ENCODE measurements around the gene BEST2.

The BEST2 gene

DNA sequence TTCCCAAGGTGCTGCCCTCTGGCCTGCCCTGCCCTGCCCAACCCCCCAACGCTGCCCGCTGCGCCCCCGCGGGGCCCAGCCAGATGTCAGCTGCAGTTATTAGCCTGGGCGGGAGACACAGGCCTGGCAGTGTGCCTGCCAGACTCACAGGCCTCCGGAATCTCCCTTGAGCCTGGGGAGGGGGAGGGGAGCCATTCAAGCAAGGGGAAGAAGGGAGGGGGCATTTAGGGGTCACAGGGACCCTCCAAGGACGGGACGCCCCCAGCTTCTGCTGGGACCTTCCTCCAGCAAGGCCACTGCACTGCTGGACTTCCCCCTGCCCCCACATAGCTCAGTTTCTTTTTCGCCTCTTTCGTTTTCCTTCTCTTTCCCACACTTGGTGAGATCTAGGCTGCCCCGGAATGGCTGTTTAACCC, 37.1 kb downstream of the BEST2 start:
- H3K36me3 ChIP-seq (ENCODE audit: control insufficient read depth, insufficient read depth, low read length), result no peaks in the 10 kb centered on the region
- H3K9me3 ChIP-seq (ENCODE audit: control insufficient read depth, insufficient read depth, low read length), result no peaks in the 10 kb centered on the region
- no peak overlapping the region for H3K9ac ChIP-seq (ENCODE audit: low read depth, low read length)
- H3K27ac ChIP-seq (ENCODE audit: low read depth, low read length), result peak overlapping the region; percentile 72
- peaks cover 25% of the 10 kb centered on the region for H3K4me1 ChIP-seq (ENCODE audit: control insufficient read depth, insufficient read depth, low read length)
- H3K4me3 ChIP-seq (ENCODE audit: low read depth, low read length), result peak overlapping the region; percentile 78
- H3K27me3 ChIP-seq (ENCODE audit: control insufficient read depth, insufficient read depth, low read length), result peaks cover 25% of the 10 kb centered on the region

DNA sequence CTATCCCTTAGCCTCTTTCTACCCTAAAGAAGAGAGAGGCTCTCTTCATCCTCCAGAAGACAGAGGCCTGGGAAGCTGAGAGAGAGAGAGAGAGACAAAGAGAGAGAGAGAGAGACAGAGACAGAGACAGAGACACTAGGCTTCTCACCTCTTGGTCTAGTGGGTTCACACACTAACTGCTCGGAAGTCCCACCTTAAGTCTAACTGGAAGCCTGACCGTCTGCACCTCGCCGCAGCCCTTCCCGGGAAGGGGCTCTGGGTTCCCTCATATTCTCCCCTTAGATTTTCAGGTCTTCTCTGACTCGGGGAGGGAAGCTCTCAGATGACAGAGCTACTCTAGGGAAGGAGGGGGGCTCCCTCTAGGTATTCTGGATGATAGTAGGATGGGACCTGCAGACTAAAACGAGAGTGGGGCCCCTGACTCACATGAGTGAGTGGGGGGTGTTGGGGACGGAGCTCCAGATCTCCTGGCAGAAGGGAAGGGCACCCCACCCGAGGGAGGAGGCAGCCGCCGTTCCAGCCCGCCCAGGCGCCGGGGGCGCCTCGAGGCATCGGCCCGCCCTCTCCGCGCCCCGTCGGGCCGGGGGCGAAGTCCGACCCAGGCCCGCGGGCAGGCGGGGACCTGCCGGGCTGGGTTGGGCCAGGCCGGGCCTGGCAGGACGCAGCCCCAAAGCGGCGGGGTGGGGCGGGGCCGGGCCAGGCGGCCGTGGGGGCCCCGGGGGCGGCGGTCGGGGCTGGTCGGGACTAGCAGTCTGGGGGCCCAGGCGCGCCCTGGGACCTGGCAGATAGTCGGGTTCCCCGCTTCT, 37.7 kb downstream of the BEST2 start:
- Histone ChIP-seq H3K36me3 (ENCODE audit: control insufficient read depth, insufficient read depth, low read length) (no peaks in the 10 kb centered on the region), H3K27me3 (ENCODE audit: control insufficient read depth, insufficient read depth, low read length) (peaks cover 27% of the 10 kb centered on the region), H3K9me3 (ENCODE audit: control insufficient read depth, insufficient read depth, low read length) (no peaks in the 10 kb centered on the region), H3K4me1 (ENCODE audit: control insufficient read depth, insufficient read depth, low read length) (peaks cover 29% of the 10 kb centered on the region), H3K4me3 (ENCODE audit: low read depth, low read length) (peak overlapping the region; percentile 78), H3K27ac (ENCODE audit: low read depth, low read length) (peak overlapping the region; percentile 72), H3K9ac (ENCODE audit: low read depth, low read length) (no peak overlapping the region)

DNA sequence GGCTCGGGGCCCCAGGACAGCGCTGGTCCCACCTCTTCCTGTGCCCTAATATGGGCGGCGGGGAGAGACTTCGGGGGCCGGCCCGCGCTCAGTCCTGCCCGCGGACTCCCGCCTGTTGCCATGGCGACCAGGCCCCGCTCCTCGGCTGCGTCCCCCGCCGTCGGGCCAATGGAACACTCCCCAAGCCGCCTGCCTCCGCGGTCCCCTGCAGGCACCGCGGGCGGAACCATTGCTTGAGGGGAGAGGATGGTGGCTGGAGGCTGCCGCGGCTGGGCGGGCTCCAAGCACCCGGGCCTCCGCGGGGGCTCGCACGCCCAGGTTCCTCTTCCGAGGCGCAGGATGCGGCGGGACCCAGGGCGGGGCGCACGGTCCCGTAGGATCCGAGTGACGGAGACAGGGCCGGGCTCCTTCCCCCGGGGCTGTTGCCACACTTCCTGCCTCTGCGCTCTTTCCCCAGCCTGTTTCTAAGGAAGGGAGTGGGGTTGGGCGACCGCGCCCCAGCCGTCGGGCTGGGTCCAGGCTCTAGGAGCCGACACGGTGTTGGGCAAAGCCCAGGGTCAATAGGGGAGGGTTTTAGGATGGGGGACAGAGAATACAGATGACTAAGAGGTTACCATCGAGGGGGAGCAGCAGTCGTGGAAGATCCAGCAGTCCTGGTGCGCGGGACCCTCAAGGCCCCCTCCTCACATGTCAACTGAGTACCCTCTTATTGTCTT, 38.5 kb downstream of the BEST2 start:
- no peaks in the 10 kb centered on the region for H3K9me3 ChIP-seq (ENCODE audit: control insufficient read depth, insufficient read depth, low read length)
- H3K27ac ChIP-seq (ENCODE audit: low read depth, low read length), result peak overlapping the region; percentile 72
- H3K36me3 ChIP-seq (ENCODE audit: control insufficient read depth, insufficient read depth, low read length), result no peaks in the 10 kb centered on the region
- H3K27me3 ChIP-seq (ENCODE audit: control insufficient read depth, insufficient read depth, low read length), result peaks cover 31% of the 10 kb centered on the region
- H3K9ac ChIP-seq (ENCODE audit: low read depth, low read length), result peak overlapping the region; percentile 55; the same call in 1 of the 2 replicates
- H3K4me3 ChIP-seq (ENCODE audit: low read depth, low read length), result peak overlapping the region; percentile 78
- H3K4me1 ChIP-seq (ENCODE audit: control insufficient read depth, insufficient read depth, low read length), result peaks cover 32% of the 10 kb centered on the region

GRCh38 chr19:12790628-12791344, 39.2 kb downstream of the BEST2 start:
- H3K4me1 ChIP-seq (ENCODE audit: control insufficient read depth, insufficient read depth, low read length), result peaks cover 33% of the 10 kb centered on the region
- H3K4me3 ChIP-seq (ENCODE audit: low read depth, low read length), result peak overlapping the region; percentile 78
- no peaks in the 10 kb centered on the region for H3K36me3 ChIP-seq (ENCODE audit: control insufficient read depth, insufficient read depth, low read length)
- peak overlapping the region; percentile 72 for H3K27ac ChIP-seq (ENCODE audit: low read depth, low read length)
- peaks cover 31% of the 10 kb centered on the region for H3K27me3 ChIP-seq (ENCODE audit: control insufficient read depth, insufficient read depth, low read length)
- H3K9ac ChIP-seq (ENCODE audit: low read depth, low read length), result no peak overlapping the region
- no peaks in the 10 kb centered on the region for H3K9me3 ChIP-seq (ENCODE audit: control insufficient read depth, insufficient read depth, low read length)

- peaks cover 39% of the 10 kb centered on the region for H3K4me1 ChIP-seq (ENCODE audit: control insufficient read depth, insufficient read depth, low read length)
- H3K9ac ChIP-seq (ENCODE audit: low read depth, low read length), result peak within 1 kb of the TSS; percentile 55
- peak within 1 kb of the TSS; percentile 72 for H3K27ac ChIP-seq (ENCODE audit: low read depth, low read length)
These were observed 39.9 kb downstream of the BEST2 start, which contains the start of gene JUNB for GRCh38 chr19:12791345-12792050. TSS of gene JUNB (plus strand) at chr19:12791486. CDS start at chr19:12791772, 286 bp downstream.

GRCh38 chr19:12792051-12792852, 40.7 kb downstream of the BEST2 start:
- Histone ChIP-seq H3K9me3 (ENCODE audit: control insufficient read depth, insufficient read depth, low read length) (no peaks in the 10 kb centered on the region), H3K4me3 (ENCODE audit: low read depth, low read length) (peak overlapping the region; percentile 78), H3K36me3 (ENCODE audit: control insufficient read depth, insufficient read depth, low read length) (no peaks in the 10 kb centered on the region; the same call in 1 of the 2 replicates), H3K27me3 (ENCODE audit: control insufficient read depth, insufficient read depth, low read length) (peaks cover 31% of the 10 kb centered on the region), H3K4me1 (ENCODE audit: control insufficient read depth, insufficient read depth, low read length) (peaks cover 39% of the 10 kb centered on the region), H3K9ac (ENCODE audit: low read depth, low read length) (peak overlapping the region; percentile 15), H3K27ac (ENCODE audit: low read depth, low read length) (peak overlapping the region; percentile 50)

More at GRCh38 chr19:12791345-12792050, 39.9 kb downstream of the BEST2 start, which contains the start of gene JUNB:
- Histone ChIP-seq H3K36me3 (ENCODE audit: control insufficient read depth, insufficient read depth, low read length) (no peaks in the 10 kb centered on the region), H3K9me3 (ENCODE audit: control insufficient read depth, insufficient read depth, low read length) (no peaks in the 10 kb centered on the region), H3K4me3 (ENCODE audit: low read depth, low read length) (peak within 1 kb of the TSS; percentile 78), H3K27me3 (ENCODE audit: control insufficient read depth, insufficient read depth, low read length) (peaks cover 31% of the 10 kb centered on the region)

DNA sequence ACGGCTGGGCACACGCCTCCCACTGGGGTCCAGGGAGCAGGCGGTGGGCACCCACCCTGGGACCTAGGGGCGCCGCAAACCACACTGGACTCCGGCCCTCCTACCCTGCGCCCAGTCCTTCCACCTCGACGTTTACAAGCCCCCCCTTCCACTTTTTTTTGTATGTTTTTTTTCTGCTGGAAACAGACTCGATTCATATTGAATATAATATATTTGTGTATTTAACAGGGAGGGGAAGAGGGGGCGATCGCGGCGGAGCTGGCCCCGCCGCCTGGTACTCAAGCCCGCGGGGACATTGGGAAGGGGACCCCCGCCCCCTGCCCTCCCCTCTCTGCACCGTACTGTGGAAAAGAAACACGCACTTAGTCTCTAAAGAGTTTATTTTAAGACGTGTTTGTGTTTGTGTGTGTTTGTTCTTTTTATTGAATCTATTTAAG, 41.3 kb downstream of the BEST2 start:
- Histone ChIP-seq H3K4me3 (ENCODE audit: low read depth, low read length) (peak overlapping the region; percentile 78), H3K27ac (ENCODE audit: low read depth, low read length) (peak overlapping the region; percentile 93)

DNA sequence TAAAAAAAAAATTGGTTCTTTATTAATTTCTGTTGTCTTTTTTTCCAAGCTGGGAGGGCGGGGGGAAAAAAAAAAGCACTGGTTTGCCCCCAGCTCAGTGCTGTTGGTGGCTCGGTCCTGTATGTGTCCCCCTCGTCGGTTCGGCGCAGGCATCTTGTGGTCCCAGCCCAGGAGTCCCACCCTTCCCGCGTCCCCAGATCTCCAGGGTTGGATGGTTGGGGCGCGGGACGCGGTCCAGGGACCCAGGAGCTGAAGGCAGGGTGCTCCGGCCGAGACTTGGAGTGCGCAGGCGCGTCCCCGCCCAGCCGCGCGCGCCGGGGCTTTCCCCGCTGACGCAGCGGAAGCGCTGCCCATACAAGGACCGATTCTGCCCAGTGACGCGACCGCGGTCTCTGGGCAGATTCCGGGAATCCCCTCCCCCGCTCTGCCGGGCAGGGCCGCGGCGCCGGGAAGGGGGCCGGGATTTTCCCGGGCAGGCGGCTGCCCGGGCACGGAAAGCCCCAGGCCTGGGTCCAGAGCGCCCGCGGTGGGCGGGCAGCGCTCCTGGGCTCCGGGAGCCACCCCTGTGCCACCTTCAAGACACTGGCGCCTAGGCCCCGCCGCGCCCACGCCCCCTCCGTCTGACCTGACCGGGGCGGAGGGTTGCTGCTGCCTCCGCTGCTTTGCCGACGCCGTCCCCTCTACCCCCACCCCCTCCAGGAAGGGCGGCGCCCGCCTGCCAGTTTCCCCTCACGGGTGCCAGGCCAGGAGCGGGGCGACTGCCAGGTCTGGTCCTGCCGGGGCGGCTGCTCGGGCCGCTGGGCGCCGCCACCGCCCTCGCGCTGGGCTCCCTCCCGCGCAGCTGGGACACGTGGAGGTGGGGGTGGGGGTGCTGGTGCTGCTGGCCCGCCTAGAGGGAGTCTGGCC, 42.0 kb downstream of the BEST2 start:
- H3K9ac ChIP-seq (ENCODE audit: low read depth, low read length), result peak overlapping the region; percentile 71
- H3K27me3 ChIP-seq (ENCODE audit: control insufficient read depth, insufficient read depth, low read length), result peaks cover 31% of the 10 kb centered on the region
- peak overlapping the region; percentile 93 for H3K27ac ChIP-seq (ENCODE audit: low read depth, low read length)
- peaks cover under 1% of the 10 kb centered on the region; the same call in 1 of the 2 replicates for H3K36me3 ChIP-seq (ENCODE audit: control insufficient read depth, insufficient read depth, low read length)
- H3K4me1 ChIP-seq (ENCODE audit: control insufficient read depth, insufficient read depth, low read length), result peaks cover 33% of the 10 kb centered on the region
- H3K9me3 ChIP-seq (ENCODE audit: control insufficient read depth, insufficient read depth, low read length), result no peaks in the 10 kb centered on the region
- peak overlapping the region; percentile 78 for H3K4me3 ChIP-seq (ENCODE audit: low read depth, low read length)

More for the DNA sequence above, 41.3 kb downstream of the BEST2 start:
- Histone ChIP-seq H3K9ac (ENCODE audit: low read depth, low read length) (peak overlapping the region; percentile 15; the same call in 1 of the 2 replicates), H3K9me3 (ENCODE audit: control insufficient read depth, insufficient read depth, low read length) (no peaks in the 10 kb centered on the region), H3K4me1 (ENCODE audit: control insufficient read depth, insufficient read depth, low read length) (peaks cover 39% of the 10 kb centered on the region), H3K36me3 (ENCODE audit: control insufficient read depth, insufficient read depth, low read length) (no peaks in the 10 kb centered on the region; the same call in 1 of the 2 replicates), H3K27me3 (ENCODE audit: control insufficient read depth, insufficient read depth, low read length) (peaks cover 31% of the 10 kb centered on the region)

All from HUES48 (cell line).